ENCODE data around the gene MUC2. TPM values are rescaled to one million over a fixed set of nuclear protein-coding genes. Genes with fewer than 3 reads are reported as not detected.

Gene MUC2
- not detected in 2 replicates for total RNA-seq

GRCh38 chr11:1074244-1075221 lies at the start of gene MUC2:
TSS of gene MUC2 (plus strand) at chr11:1074874.

GRCh38 chr11:1036303-1036923 lies 38.3 kb upstream of the MUC2 start, which contains the start of gene MUC6:
TSS of gene MUC6 (minus strand) at chr11:1036718. CDS start at chr11:1036655, 63 bp downstream.

Other genes starting within 250 kb of the MUC2 start
- gene CRACR2B, start 247.0 kb upstream of the MUC2 start, total RNA-seq: 4.6 and 4.9 TPM in 2 replicates
- gene CD151, start 241.9 kb upstream of the MUC2 start, total RNA-seq: 687 and 834 TPM in 2 replicates
- 431 and 461 TPM in 2 replicates for gene POLR2L, start 232.3 kb upstream of the MUC2 start, total RNA-seq
- gene TSPAN4, start 232.0 kb upstream of the MUC2 start, total RNA-seq: 185 and 221 TPM in 2 replicates
- gene CHID1, start 164.1 kb upstream of the MUC2 start, total RNA-seq: 38.3 and 57.1 TPM in 2 replicates
- gene AP2A2, start 149.0 kb upstream of the MUC2 start, total RNA-seq: 21.7 and 25.9 TPM in 2 replicates
- not detected in 2 replicates for gene MUC6, start 38.2 kb upstream of the MUC2 start, total RNA-seq
- under 0.01 TPM in 1 of 2 replicates, not detected in the other for gene MUC5AC, start 83.1 kb downstream of the MUC2 start, total RNA-seq
- not detected in 2 replicates for gene MUC5B, start 148.2 kb downstream of the MUC2 start, total RNA-seq
- 23.4 and 26.4 TPM in 2 replicates for gene TOLLIP, start 234.8 kb downstream of the MUC2 start, total RNA-seq

All from aortic smooth muscle cell (primary cell).